ENCODE measurements around the gene SFMBT1. TPM values are rescaled to one million over a fixed set of nuclear protein-coding genes. Genes with fewer than 3 reads are reported as not detected.

SFMBT1 gene
- total and polyA plus RNA-seq, 9 of the 15 experiments (the other 6 are each of a cell fraction or from before 2014, with no cell fraction given), result 0.76 to 6.6 (median 3.6) TPM

DNA sequence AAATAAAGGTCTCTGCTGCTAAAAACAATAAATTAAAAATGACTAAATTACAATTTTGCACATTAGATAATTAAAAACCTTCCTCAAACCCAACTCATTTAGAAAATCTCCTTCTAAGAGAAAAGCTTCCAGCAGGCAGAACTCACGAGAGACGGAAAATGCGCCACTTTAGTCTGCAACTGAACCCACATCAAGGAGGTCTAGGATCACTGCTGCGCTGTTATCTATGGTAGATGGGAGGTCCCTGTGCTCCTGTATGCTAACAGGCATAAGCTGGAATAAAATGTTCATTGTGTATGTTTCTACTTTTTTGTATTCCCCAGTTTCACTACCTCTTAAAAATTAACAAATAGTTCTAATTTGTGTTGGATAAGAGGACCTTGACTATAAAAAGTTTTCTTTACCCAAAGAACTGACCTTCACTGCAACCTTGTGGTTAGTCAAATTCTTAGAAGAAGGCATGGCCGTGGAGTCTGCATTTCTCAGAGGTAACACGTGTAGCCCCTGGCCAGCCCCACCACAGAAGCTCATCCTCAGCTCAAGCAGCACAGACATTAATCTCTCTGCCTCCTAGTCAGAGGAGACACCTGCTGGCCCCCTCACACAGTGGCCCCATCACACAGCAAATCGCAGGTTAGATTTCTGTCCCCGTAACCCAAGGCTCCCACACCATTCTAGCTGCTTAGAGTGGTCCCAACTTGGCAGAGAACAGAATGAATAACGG, 170.8 kb downstream of the SFMBT1 start:
- Histone ChIP-seq H2AFZ (ENCODE audit: low read depth, low read length) (peak overlapping the region; percentile 37; the same call in 1 of the 2 replicates), H3K27ac (ENCODE audit: extremely low read depth, low read depth, low read length) (no peak overlapping the region), H3K36me3 (ENCODE audit: control insufficient read depth, insufficient read depth, low read length) (no peaks in the 10 kb centered on the region), H4K20me1 (replicated peaks; ENCODE audit: control insufficient read depth, insufficient read depth, low read length) (no peaks in the 10 kb centered on the region), H3K4me3 (no peak overlapping the region), H3K9ac (ENCODE audit: insufficient read depth in 1 of 2, low read depth in 2 of 2, low read length in 2 of 2) (no peak overlapping the region), H3K9me1 (ENCODE audit: control insufficient read depth, insufficient read depth, low read length) (no peaks in the 10 kb centered on the region), H3K79me2 (ENCODE audit: control insufficient read depth, insufficient read depth, low read length) (no peaks in the 10 kb centered on the region), H3K4me1 (replicated peaks in 1 of 2; ENCODE audit: control insufficient read depth in 2 of 2, insufficient read depth in 2 of 2, low read length in 2 of 2) (peaks cover 10 to 42% of the 10 kb centered on the region in 2 experiments), H3K4me2 (ENCODE audit: insufficient read depth, low read length) (peak overlapping the region; percentile 1; the same call in 1 of the 2 replicates), H3K27me3 (ENCODE audit: control insufficient read depth in 2 of 2, insufficient read depth in 2 of 2, low read length in 2 of 2) (no peaks in the 10 kb centered on the region), H3K9me3 (replicated peaks; ENCODE audit: control insufficient read depth, insufficient read depth, low read depth, low read length) (no peaks in the 10 kb centered on the region)
- ChIA-PET POLR2A (interaction anchor here (0.6 to 1.4 kb wide), 3 partner anchors 8 to 109 kb away, joined by 3 to 4 read pairs (median 3); no protein-coding TSS in a partner anchor), CTCF (ENCODE audit: low intra/inter-chr PET ratio) (no interaction called here)
- ATAC-seq (peak; percentile 51), DNase-seq (ENCODE audit: extremely low read depth in 1 of 4, low spot score in 3 of 4) (peak in 2 of 4 experiments; percentile 20 to 25), FAIRE-seq (peak; percentile 80)
- BruUV-seq (replicated peaks), result no TSS peak
- intact Hi-C loops (cut with micrococcal nuclease), result no loop called here
- TF ChIP-seq HMGXB4 (CRISPR knock-in tag; IDR thresholded peaks at IDR 0.05) (no peak), RBM34 (IDR thresholded peaks at IDR 0.05; ENCODE audit: borderline replicate concordance, insufficient read depth, low read length) (no peak), BRCA1 (IDR thresholded peaks at IDR 0.05) (no peak), BRCA1 (CRISPR knock-in tag; IDR thresholded peaks at IDR 0.05) (no peak), RAD21 (CRISPR knock-in tag; conservative IDR thresholded peaks at IDR 0.05 in 1 of 2, IDR thresholded peaks at IDR 0.05 in 1 of 2) (0 out of 4 replicates have a peak, but pooled peaks of 1 of the 2 experiments have one; percentile 5), NBN (IDR thresholded peaks at IDR 0.05; ENCODE audit: low read depth) (no peak), ESRRA (IDR thresholded peaks at IDR 0.05; ENCODE audit: borderline replicate concordance, low read depth) (peak; percentile 60), ZNF431 (CRISPR knock-in tag; IDR thresholded peaks at IDR 0.05) (no peak)
- TF ChIP-seq, protein P1, sequence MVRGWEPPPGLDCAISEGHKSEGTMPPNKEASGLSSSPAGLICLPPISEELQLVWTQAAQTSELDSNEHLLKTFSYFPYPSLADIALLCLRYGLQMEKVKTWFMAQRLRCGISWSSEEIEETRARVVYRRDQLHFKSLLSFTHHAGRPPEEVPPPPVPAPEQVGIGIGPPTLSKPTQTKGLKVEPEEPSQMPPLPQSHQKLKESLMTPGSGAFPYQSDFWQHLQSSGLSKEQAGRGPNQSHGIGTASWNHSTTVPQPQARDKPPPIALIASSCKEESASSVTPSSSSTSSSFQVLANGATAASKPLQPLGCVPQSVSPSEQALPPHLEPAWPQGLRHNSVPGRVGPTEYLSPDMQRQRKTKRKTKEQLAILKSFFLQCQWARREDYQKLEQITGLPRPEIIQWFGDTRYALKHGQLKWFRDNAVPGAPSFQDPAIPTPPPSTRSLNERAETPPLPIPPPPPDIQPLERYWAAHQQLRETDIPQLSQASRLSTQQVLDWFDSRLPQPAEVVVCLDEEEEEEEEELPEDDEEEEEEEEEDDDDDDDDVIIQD (CRISPR knock-in tag; IDR thresholded peaks at IDR 0.05), result no peak
- WGBS (ENCODE audit: insufficient coverage, low coverage, missing lambda C conversion rate), result 29% methylated on average over 9 of the region's 9 CpGs
- in situ Hi-C loops (cut with MboI), result no loop called here

Data from K562 (cell line).